Measurements from ENCODE around the gene SRP9. TPM values are rescaled to one million over a fixed set of nuclear protein-coding genes. Genes with fewer than 3 reads are reported as not detected.

Gene SRP9, protein sequence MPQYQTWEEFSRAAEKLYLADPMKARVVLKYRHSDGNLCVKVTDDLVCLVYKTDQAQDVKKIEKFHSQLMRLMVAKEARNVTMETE
- total RNA-seq: 368 TPM

DNA sequence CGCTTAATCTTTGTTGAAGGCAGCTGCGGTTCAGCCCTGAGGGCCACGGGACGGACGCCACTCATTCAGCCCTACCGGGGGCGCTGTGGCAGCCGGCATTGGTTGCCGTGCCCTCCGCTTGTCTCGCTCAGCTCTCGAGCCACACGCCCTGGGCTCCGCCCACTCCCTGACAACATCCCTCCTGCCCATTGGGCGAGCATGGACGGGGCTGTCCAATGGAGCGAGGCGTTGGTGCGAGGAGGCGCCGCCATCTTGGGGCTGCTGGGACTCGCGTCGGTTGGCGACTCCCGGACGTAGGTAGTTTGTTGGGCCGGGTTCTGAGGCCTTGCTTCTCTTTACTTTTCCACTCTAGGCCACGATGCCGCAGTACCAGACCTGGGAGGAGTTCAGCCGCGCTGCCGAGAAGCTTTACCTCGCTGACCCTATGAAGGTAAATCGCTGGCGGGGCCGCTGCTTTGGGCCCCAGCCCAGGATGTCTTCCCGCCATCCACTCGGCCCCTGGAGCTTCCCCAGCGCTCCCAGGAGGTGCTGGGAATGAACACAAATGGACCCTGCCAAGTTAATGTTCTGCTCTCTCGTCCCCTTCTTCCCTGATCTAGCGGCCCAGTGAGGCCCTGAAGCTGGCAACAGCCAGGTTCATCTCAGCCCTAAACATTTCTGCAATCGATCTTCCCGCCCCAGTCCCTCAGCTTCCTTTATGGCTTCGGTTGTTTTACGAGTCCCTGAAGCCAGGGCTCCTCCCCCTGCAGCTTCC, at the start of gene SRP9:
Gene SRP9, plus strand, starts transcription at position 244 of the 754 bp plus-strand sequence. Its CDS starts 115 bp downstream, at position 359.
- DNase-seq (ENCODE audit: low spot score in 2 of 2) (peak; percentile 71 to 88), FAIRE-seq (peak; percentile 81)

DNA sequence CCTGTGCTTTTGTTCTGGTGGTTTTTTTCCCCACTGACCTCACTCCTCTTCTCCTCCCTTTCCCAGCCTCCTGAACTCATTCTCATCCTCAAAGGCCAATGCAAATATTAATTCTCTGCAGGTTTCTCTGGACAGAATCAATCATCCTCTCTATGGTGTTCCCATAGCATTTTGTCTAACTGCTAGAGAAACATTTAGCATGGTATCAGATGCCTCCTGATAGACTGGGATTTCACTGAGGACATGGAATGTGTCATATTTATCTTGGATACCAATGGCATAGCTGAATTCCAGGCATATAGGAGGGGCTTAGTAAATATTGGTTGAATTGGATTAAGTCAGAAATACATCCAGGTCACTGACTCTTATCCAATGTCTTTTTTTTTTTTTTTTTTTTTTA, 46.1 kb upstream of the SRP9 start:
- FAIRE-seq (no peak), DNase-seq (ENCODE audit: low spot score in 2 of 2) (no peak)

DNA sequence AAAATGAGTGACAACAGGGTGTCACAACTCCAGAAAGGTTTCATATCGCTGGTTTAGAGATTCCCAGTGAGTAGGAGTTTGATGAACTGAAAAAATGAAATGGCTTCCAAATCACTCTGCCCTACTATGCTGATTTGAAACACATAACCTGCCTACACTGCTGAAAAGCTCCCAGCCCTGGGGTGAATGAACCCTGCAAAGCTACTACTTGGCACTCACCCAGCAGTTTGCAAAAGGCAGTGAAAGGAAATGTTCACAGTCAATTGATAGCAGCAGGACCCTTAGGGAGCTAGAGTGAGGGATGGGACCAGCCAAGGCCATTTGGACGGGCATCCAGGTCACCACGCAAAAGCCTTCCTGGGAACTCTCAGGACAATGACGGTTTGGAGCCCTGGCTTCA, 44.4 kb upstream of the SRP9 start:
- DNase-seq (ENCODE audit: low spot score in 2 of 2) (no peak), FAIRE-seq (no peak)

DNA sequence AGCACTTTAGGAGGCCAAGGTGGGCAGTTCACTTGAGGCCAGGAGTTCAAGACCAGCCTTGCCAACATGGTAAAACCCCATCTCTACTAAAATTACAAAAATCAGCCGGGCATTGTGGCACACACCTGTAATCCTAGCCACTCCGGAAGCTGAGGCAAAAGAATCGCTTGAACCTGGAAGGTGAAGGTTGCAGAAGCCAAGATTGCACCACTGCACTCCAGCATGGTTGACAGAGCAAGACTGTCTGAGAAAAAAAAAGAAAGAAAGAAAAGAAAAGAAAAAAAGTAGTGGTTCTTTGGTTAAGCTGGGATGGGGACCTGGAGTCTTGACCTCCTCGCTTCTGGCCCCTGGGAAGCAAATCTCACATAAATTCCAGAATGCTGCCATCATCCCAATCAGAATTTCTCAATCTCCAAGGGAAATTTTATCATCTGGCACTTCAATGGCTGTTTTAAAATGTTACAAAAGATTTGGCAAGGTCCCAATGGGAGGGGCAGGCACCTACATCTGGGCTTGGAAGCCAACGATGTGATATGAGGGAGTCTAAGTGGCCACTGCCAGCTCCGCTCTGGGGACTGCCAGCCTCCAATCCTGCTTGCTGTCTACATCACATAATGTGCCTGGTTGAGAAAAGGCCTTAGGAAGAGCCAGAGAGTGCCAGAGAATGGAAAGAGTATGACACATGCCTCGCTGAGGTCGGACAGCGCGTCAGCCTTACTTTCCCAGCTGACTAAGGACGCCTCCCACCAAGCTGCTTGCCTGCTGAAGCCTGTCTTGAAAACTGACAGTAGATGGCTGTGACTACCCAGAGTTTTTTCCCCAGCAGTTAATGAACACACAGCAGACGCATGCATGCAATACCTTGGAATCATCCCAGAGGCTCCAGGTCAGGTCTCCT, 42.1 kb upstream of the SRP9 start:
- DNase-seq (ENCODE audit: low spot score in 2 of 2) (peak in 1 of 2 donors; percentile 36), FAIRE-seq (no peak)

DNA sequence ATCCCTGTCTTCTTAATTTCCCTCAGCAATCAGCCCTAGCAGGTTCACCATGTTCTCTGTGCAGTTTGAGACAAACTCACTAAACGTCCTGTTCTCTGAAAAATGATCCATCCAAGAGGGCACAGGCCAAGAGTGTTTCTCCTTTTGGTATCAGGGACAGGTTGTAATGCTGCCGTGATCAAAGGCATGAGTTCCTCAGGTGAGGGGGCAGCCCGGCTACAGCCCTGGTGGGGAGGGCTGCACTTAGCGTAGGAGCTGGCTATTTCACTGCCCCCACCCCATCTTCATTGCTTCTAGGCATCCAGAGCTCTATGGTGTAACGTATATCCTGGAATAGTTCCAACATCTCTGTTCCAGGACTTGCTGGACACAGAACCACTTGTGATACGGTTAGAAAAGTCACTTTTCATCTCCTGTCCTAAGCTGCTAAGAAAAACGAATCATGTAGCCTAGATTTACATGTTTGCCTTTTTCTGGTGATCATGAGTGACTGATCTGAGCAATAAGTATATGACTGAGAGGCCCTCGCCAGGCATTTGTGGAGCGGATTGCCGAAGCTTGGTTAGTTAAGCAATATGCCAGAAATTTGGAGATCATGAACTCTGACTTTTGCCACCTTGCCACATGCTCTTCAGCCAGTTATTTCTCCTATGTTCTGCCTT, 41.1 kb upstream of the SRP9 start:
- FAIRE-seq (no peak), DNase-seq (ENCODE audit: low spot score in 2 of 2) (no peak)

DNA sequence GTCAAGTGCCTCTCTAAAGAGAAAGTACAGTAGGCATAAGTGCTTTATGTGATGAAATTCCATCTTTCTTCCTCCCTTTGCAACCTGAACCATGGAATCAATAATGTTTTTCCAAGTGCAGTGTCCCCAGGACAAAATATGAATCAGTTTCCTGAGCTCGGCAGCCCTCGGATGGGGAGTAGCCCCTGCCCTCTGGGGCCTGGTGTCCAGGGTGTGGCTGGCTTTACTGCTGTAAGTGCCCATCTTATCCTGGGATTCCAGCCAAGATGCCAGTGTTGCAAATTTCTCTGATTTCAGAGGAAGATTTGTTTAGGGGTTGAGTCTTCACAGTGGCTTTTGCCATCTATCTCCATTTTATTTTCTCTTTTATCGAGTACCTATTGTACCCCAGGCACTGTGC, 40.5 kb upstream of the SRP9 start:
- FAIRE-seq (no peak), DNase-seq (ENCODE audit: low spot score in 2 of 2) (no peak)

DNA sequence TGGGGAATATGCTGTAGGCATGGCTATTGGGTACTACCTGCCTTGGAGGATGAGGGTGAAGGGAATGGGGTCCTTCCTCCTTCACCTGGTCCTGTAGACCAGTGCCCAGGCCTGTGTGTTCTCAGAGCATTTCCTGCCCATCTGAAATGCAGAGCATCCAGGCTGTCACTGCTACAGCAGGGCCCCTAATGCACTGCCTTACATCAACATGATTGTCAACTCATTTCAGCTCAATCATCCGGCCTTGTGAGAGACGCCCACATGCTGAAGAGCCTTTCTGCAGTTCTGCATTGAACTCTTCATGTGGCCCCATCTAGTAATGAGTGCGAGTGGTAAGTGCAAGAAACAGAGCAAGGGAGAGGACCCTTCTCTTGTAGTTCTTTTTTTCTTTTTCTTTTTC, 39.8 kb upstream of the SRP9 start:
- FAIRE-seq: no peak
- no peak for DNase-seq (ENCODE audit: low spot score in 2 of 2)

DNA sequence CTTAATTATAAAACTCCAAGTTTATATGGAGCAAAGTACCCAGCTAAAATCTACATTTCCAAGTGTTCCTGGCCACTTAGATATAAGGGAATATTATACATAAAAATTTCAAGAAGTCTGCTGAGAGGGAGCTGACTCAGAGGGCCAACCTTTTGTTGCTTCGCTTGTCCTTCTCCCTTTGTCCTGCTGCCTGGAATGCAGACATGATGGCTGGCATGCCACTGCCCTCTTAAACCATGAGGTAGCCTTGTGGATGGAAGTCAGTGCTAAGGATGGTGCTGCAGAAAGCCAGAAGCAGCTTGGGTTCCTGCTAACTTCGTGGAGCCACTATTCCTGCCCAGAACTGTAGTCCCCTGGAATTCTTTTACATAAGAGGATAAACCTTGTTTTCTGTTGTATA, 38.9 kb upstream of the SRP9 start:
- no peak for FAIRE-seq
- DNase-seq (ENCODE audit: low spot score in 2 of 2): no peak

DNA sequence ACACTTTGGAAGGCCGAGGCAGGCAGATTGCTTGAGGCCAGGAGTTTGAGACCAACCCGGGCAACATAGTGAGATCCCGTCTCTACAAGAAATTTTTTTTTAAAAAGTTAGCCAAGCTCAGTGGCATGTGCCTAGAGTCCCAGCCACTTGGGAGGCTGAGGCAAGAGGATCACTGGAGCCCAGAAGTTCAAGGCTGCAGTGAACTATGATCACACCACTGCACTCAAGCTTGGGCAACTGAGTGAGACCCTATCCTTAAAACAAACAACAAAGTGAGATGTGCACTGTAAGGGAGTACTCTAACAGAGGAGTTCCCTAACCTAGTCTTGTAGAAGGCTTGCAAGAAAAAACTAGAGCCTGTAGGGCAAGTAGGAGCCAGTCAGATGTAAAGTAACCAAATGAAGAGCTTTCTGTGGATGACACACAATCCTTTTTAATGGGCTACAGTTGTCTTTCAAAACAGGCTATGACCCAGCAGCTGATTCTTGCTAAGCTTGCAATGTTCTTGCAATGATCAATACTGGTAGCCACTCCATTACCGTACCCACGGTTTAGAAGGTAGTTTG, 38.0 kb upstream of the SRP9 start:
- DNase-seq (ENCODE audit: low spot score in 2 of 2) (no peak), FAIRE-seq (no peak)

DNA sequence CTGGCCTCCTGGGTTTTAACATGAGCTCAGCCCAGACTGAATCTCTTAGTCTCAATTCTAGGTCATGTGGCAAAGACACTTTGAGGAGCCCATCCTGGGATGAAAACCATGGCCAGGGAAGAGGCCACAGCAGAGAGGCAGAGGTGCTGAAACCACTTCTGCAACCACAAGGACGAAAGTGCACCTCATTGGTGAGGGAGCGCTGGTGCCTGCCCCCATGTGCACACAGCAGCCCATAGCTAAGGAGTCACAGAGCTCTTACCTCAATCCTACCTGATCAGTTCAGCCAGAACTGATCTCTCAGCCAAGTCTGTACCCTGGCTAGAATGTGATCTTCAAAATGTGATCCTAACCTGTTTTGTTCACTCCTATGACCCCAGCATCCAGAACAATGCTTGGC, 32.9 kb upstream of the SRP9 start:
- FAIRE-seq (no peak), DNase-seq (ENCODE audit: low spot score in 2 of 2) (no peak)

DNA sequence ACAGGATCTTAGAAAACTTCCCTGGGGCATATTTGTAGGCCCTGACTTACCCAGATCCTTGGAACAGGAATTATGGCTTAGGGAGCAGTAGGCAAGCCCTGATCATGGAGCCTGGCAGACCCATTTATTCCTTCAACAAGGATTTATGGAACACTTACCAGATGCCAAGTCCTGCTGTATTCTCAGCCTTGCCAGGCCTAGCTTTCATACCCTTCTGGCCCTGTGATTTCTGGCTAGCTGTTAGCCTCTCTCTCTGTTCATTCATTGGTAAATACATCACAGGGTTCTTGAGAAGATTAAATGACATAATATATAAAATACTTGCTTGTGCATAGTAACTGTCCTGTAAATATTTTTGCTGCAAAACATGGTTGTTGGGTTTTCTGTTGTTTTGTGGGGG, 32.4 kb upstream of the SRP9 start:
- FAIRE-seq (no peak), DNase-seq (ENCODE audit: low spot score in 2 of 2) (no peak)

DNA sequence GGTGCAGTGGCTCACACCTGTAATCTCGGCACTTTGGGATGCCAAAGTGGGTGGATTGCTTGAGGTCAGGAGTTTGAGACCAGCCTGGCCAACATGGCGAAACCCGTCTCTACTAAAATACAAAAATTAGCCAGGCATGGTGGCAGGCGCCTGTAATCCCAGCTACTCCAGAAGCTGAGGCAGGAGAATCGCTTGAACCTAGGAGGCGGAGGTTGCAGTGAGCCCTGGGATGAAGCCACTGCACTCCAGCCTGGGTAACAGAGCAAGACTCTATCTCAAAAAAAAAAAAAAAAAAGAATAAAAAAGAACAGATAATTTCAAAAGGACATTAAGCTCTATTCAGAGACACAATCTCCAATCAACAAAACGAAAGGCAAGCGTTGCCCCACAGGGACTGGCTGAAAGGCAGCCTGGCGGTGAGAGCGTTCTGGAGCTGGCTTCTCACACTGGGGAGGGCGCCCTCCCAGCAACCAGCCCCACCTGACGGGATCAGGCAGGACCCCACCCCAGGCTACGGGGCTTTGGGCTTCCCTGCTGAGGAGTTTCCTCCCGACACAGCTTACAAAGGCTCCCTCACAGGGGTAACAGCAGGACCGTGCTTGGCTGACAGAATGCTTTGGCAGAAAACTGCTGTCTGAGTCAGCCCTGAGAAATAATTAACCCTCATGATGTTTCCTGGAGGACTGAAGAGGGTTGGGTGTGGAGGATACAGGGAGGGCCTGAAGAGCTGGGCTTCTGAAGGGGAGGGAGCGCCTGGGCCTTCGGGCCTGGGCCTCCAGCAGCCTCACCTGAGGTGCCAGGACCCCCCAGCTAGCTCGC, 31.1 kb upstream of the SRP9 start:
- FAIRE-seq (no peak), DNase-seq (ENCODE audit: low spot score in 2 of 2) (peak in 1 of 2 donors; percentile 60)

DNA sequence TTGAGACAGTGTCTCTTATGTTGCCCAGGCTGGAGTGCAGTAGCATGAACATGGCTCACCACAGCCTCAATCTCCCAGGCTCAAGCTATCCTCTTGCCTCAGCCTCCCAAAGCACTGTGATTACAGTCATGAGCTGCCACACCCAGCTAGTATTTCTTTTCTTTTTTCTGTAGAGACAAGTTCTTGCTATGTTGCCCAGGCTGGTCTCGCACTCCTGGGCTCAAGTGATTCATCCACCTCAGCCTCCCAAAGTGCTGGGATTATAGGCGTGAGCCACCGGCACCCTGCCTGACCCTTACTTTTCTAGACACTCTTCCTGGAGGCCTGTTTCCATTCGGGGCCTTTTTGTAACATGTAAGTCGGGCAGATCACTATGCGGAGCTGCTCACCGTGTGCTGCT, 30.1 kb upstream of the SRP9 start:
- no peak for FAIRE-seq

DNA sequence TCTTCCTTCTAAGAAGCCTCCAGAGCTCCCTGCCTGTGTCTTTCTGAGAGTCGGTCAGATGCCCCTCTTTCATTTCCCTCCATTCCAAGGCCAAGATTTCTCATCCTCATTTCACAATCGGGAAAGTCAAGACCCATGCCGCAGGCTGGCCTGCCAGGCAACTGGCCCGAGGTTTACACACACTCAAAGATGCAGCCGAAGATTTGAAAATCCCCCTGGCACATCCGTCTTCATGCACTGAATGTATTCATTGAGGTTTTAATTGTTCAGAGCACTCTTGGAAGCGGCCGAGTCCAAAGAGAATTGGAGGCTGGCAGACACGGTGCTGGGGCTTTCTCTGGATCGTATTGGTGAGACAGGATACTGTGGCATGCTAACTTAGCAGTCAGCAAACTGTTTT, 29.1 kb upstream of the SRP9 start:
- no peak for DNase-seq (ENCODE audit: low spot score in 2 of 2)
- no peak for FAIRE-seq

More for the DNA sequence above, 30.1 kb upstream of the SRP9 start:
- no peak for DNase-seq (ENCODE audit: low spot score in 2 of 2)

DNA sequence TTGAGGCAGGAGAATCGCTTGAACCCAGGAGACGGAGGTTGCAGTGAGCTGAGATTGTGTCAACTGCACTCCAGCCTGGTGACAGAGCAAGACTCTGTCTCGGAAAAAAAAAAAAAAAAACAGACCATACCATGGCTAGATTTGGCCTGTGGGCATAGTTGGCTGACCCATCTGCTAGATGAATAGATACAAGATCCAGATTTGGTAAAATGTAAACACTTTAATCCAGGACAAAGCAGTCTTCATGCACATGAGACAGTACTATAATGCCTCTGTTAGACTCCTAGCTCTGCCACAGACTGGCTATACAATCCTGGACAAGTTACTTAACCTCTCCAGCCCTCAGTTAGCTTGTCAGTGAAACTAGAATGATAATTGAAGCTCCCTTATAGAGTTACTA, 27.9 kb upstream of the SRP9 start:
- no peak for FAIRE-seq

DNA sequence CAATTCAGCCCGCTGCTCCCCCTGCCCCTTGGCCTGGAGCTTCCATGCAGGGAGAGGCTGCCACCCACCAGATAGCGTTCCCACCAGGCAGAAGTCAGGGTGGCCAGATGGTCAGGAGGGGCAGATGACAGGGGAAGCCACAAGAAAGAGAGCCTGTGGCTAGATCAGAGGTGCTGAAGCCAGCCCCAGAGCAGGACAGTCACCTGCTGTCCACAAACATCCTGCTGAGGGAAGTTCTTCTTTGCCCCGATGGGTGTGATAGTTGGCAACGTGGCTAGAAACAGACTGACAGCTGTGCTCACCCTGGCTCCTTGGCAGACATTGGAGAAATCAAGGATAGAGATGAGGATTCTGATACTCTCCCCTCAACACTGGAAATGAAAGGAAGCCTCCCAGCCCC, 27.2 kb upstream of the SRP9 start:
- FAIRE-seq (no peak), DNase-seq (ENCODE audit: low spot score in 2 of 2) (no peak)

More for the DNA sequence above, 27.9 kb upstream of the SRP9 start:
- no peak for DNase-seq (ENCODE audit: low spot score in 2 of 2)

DNA sequence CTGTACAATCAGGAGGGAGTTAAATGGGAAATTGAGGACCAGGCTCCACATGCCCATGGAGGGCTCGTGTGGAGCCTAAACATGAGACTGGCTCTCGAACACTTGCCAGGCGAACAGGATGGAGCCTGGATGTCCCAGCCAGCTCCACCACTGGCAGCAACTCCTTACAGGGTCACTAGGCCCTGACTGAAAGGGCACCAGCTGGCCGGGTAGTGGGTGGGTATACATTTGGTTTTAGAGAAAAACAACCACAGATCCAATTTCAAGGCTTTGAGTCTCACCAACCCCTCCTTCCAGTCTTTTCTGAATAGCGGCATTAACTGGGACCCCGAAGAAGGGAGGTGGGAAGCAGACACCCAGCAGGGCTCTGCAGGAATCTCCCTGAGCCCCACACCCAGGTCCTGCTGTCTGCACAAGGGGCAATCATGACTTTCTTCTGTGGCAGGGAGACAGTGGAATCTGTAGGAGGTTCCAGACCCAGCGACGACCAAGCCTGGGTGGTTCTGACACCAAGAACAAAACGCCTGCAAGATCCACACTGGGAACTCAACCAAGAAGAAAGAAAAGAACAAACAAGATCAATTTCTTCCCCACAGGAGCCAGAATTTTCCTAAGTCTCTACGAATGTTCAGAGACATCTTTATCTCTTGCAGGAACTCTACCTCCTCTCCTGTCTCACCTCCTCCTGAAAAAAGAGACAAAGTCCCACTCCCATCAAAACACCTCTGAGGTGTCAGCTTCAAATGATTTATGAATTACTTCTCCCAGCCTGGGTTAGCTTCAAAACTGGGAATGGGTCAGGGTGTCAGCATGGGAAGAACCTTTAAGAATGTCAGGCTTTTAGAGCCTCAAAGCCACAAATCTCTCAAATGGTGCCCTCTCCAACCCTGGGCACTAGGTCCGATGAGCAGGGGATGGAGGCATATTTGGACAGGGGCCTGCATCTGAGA, 26.5 kb upstream of the SRP9 start:
- DNase-seq (ENCODE audit: low spot score in 2 of 2) (no peak), FAIRE-seq (no peak)

DNA sequence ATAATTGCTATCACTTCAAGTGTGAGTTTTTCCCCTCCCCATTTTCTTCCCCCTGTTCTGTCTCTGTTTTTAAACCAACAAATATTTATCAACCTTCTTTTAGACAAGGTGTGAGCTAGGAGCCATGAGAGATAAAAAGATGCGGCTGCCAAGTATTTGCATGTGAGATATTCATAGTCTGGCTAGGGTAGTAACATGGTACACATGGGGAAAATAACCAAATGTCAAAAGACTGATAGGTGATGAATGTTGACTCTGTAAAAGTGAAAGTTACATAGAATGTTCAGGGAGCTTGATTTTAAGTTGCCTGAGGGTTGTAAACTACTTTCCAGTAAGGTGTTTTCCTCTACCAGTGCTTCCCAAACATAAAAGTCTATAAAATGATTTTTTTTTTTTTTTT, 25.4 kb upstream of the SRP9 start:
- DNase-seq (ENCODE audit: low spot score in 2 of 2) (no peak), FAIRE-seq (no peak)

Measured in frontal cortex (tissue), 4 donors.